Lower leg skin (tissue), 3 donors: Measurements from ENCODE around the gene ZNF333.

Experiments used
- POLR2A ChIP-seq, 2 donors: fragments of 450-650 bp; IDR thresholded peaks; one replicate each; pipeline ENCODE4 v1.6.1; 2016 to 2017; ENCODE audit warnings: antibody characterized with exemption in 2 of 2, mild to moderate bottlenecking in 1 of 2, moderate library complexity in 1 of 2
- TF ChIP-seq, protein P1 (sequence below), 3 donors: fragments of 450-650 bp; IDR thresholded peaks; one replicate each; pipeline ENCODE4 v1.5.1; 2016; ENCODE audit warnings: antibody characterized with exemption in 3 of 3, mild to moderate bottlenecking in 3 of 3, moderate library complexity in 2 of 3

DNA sequence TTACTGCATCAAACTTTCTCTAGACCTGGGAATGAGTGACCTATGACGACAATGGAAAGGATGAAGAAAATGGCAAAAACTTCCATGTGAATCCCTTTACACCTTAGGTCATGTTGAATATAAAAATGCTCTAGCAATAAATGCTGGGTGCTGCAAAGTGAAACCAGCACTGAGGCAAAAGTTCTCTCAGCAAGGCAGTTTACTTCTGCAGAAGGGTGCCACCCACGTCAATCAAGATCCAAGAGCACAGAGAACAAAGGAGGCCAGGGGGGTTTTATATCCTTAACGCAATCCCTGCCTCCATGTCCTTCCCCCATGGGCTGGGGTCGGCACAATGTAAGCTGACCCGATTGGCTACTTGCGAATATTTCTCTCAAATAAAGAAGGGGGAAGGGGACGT is 38.7 kb downstream of the ZNF333 start:
- TF ChIP-seq, protein P1, sequence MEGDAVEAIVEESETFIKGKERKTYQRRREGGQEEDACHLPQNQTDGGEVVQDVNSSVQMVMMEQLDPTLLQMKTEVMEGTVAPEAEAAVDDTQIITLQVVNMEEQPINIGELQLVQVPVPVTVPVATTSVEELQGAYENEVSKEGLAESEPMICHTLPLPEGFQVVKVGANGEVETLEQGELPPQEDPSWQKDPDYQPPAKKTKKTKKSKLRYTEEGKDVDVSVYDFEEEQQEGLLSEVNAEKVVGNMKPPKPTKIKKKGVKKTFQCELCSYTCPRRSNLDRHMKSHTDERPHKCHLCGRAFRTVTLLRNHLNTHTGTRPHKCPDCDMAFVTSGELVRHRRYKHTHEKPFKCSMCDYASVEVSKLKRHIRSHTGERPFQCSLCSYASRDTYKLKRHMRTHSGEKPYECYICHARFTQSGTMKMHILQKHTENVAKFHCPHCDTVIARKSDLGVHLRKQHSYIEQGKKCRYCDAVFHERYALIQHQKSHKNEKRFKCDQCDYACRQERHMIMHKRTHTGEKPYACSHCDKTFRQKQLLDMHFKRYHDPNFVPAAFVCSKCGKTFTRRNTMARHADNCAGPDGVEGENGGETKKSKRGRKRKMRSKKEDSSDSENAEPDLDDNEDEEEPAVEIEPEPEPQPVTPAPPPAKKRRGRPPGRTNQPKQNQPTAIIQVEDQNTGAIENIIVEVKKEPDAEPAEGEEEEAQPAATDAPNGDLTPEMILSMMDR (IDR thresholded peaks at IDR 0.05): no peak
- TF ChIP-seq POLR2A (IDR thresholded peaks at IDR 0.05): no peak
